Stimulated activated effector memory CD8-positive, alpha-beta T cell treated with anti-CD3 and anti-CD28 coated beads, Interleukin-12 subunit alpha, Interleukin-12 subunit beta, amount 100 ng/mL, for 72 hours (primary cell): Measurements from ENCODE around the gene CCDC88B.
A peak's percentile ranks its signal among the peaks of the same experiment; 100 is the strongest.
"Not testable (repeated sequence)": the region's sequence is repeated elsewhere in the genome, so short reads cannot be mapped to it uniquely, and the experiment has no call there.

ENCODE experiments used
- ATAC-seq: fragments of 150-1000 bp; cut with Tn5 transposase; 2 replicates; pipeline ENCODE4 v1.10.0; 2021
- DNase-seq, 2 donors: peaks; one replicate each; pipeline ENCODE4 v3.0.0; 2021 to 2022; ENCODE audit warnings: low spot score in 2 of 2
- H3K27ac Mint-ChIP-seq: one replicate; pipeline ENCODE4 v1.8.0; 2022; ENCODE audit warnings: mild to moderate bottlenecking, mixed read lengths
- H3K36me3 Mint-ChIP-seq: one replicate; pipeline ENCODE4 v1.8.0; 2022; ENCODE audit warnings: mild to moderate bottlenecking, mixed read lengths
- H3K4me1 Mint-ChIP-seq: one replicate; pipeline ENCODE4 v1.8.0; 2022; ENCODE audit warnings: mixed read lengths
- H3K4me3 Mint-ChIP-seq: one replicate; pipeline ENCODE4 v1.8.0; 2022; ENCODE audit warnings: mild to moderate bottlenecking, mixed read lengths
- H3K9me3 Mint-ChIP-seq: one replicate; pipeline ENCODE4 v1.8.0; 2022; ENCODE audit warnings: mixed read lengths

The CCDC88B gene

GRCh38 chr11:64299847-64300648 lies 40.0 kb upstream of the CCDC88B start, which contains the start of gene CATSPERZ:
Gene CATSPERZ (plus strand): TSS chr11:64300358. CDS start chr11:64300411, 53 bp downstream.
- no peak for DNase-seq
- no peak for ATAC-seq
- Mint-ChIP-seq H3K36me3 (peaks cover 9% of the 10 kb centered on the region), H3K4me1 (peaks cover 35% of the 10 kb centered on the region), H3K27ac (no peak within 1 kb of the TSS), H3K9me3 (no peaks in the 10 kb centered on the region), H3K4me3 (peak within 1 kb of the TSS; percentile 75)

- Mint-ChIP-seq H3K9me3 (no peaks in the 10 kb centered on the region), H3K36me3 (peaks cover 30% of the 10 kb centered on the region), H3K27ac (peak overlapping the region; percentile 96), H3K4me1 (peaks cover 33% of the 10 kb centered on the region), H3K4me3 (peak overlapping the region; percentile 99)
- no peak for DNase-seq
- no peak for ATAC-seq
These were observed 36.6 kb upstream of the CCDC88B start for GRCh38 chr11:64303109-64304031.

- Mint-ChIP-seq H3K4me1 (peaks cover 33% of the 10 kb centered on the region), H3K36me3 (peaks cover 36% of the 10 kb centered on the region), H3K4me3 (peak overlapping the region; percentile 99), H3K9me3 (no peaks in the 10 kb centered on the region), H3K27ac (peak overlapping the region; percentile 96)
- DNase-seq (no peak), ATAC-seq (no peak)
These were observed 36.0 kb upstream of the CCDC88B start for GRCh38 chr11:64304032-64304315.

GRCh38 chr11:64304316-64305072 lies 35.5 kb upstream of the CCDC88B start:
- H3K4me1 Mint-ChIP-seq, result peaks cover 33% of the 10 kb centered on the region
- H3K4me3 Mint-ChIP-seq, result peak overlapping the region; percentile 99
- no peaks in the 10 kb centered on the region for H3K9me3 Mint-ChIP-seq
- H3K36me3 Mint-ChIP-seq, result peaks cover 42% of the 10 kb centered on the region
- DNase-seq (peak; percentile 94 to 98), ATAC-seq (peak; percentile 68)
- H3K27ac Mint-ChIP-seq, result peak overlapping the region; percentile 96

GRCh38 chr11:64305075-64305690 lies 34.8 kb upstream of the CCDC88B start, which contains the start of gene ESRRA:
Gene ESRRA (plus strand): TSS chr11:64305524. CDS start chr11:64307180, 1,656 bp downstream.
- Mint-ChIP-seq H3K27ac (peak within 1 kb of the TSS; percentile 96), H3K36me3 (peaks cover 49% of the 10 kb centered on the region), H3K9me3 (no peaks in the 10 kb centered on the region), H3K4me3 (peak within 1 kb of the TSS; percentile 99), H3K4me1 (peaks cover 26% of the 10 kb centered on the region)
- ATAC-seq (peak; percentile 83), DNase-seq (peak; percentile 99)

- peak; percentile 49 to 87 for DNase-seq
- H3K27ac Mint-ChIP-seq, result peak overlapping the region; percentile 95
- no peaks in the 10 kb centered on the region for H3K9me3 Mint-ChIP-seq
- H3K36me3 Mint-ChIP-seq, result peaks cover 55% of the 10 kb centered on the region
- ATAC-seq, result peak; percentile 29
- peaks cover 22% of the 10 kb centered on the region for H3K4me1 Mint-ChIP-seq
- peak overlapping the region; percentile 99 for H3K4me3 Mint-ChIP-seq
These were observed 34.1 kb upstream of the CCDC88B start for GRCh38 chr11:64305691-64306562.

GRCh38 chr11:64306563-64306875 lies 33.5 kb upstream of the CCDC88B start:
- H3K27ac Mint-ChIP-seq, result peak overlapping the region; percentile 95
- H3K9me3 Mint-ChIP-seq, result no peaks in the 10 kb centered on the region
- H3K4me3 Mint-ChIP-seq, result peak overlapping the region; percentile 99
- peaks cover 23% of the 10 kb centered on the region for H3K4me1 Mint-ChIP-seq
- DNase-seq, result no peak
- peaks cover 59% of the 10 kb centered on the region for H3K36me3 Mint-ChIP-seq
- no peak for ATAC-seq

GRCh38 chr11:64306876-64307622 lies 33.0 kb upstream of the CCDC88B start:
- Mint-ChIP-seq H3K9me3 (no peaks in the 10 kb centered on the region), H3K4me1 (peaks cover 23% of the 10 kb centered on the region), H3K27ac (peak overlapping the region; percentile 95), H3K4me3 (peak overlapping the region; percentile 99), H3K36me3 (peaks cover 64% of the 10 kb centered on the region)
- ATAC-seq, result no peak
- no peak for DNase-seq

- peaks cover 29% of the 10 kb centered on the region for H3K4me1 Mint-ChIP-seq
- H3K9me3 Mint-ChIP-seq, H3K27ac Mint-ChIP-seq, DNase-seq, ATAC-seq: not testable (repeated sequence)
- peak overlapping the region; percentile 99 for H3K4me3 Mint-ChIP-seq
- peaks cover 64% of the 10 kb centered on the region for H3K36me3 Mint-ChIP-seq
These were observed 32.2 kb upstream of the CCDC88B start for GRCh38 chr11:64307795-64308194.

GRCh38 chr11:64312947-64313346 lies 27.1 kb upstream of the CCDC88B start:
- DNase-seq (no peak), ATAC-seq (no peak)
- Mint-ChIP-seq H3K9me3 (no peaks in the 10 kb centered on the region), H3K36me3 (peaks cover 76% of the 10 kb centered on the region), H3K27ac (peak overlapping the region; percentile 84), H3K4me1 (peaks cover 41% of the 10 kb centered on the region), H3K4me3 (no peak overlapping the region)

GRCh38 chr11:64313491-64314145 lies 26.4 kb upstream of the CCDC88B start:
- Mint-ChIP-seq H3K4me3 (no peak overlapping the region), H3K36me3 (peaks cover 76% of the 10 kb centered on the region), H3K4me1 (peaks cover 46% of the 10 kb centered on the region), H3K27ac (peak overlapping the region; percentile 84), H3K9me3 (no peaks in the 10 kb centered on the region)
- ATAC-seq (no peak), DNase-seq (no peak)

- H3K4me3 Mint-ChIP-seq, result no peak overlapping the region
- ATAC-seq (no peak), DNase-seq (no peak)
- H3K9me3 Mint-ChIP-seq, result no peaks in the 10 kb centered on the region
- peak overlapping the region; percentile 72 for H3K27ac Mint-ChIP-seq
- peaks cover 52% of the 10 kb centered on the region for H3K4me1 Mint-ChIP-seq
- H3K36me3 Mint-ChIP-seq, result peaks cover 76% of the 10 kb centered on the region
These were observed 25.7 kb upstream of the CCDC88B start for GRCh38 chr11:64314146-64314804.
